Renal cortical epithelial cell (primary cell): ENCODE data around the gene SYNPO2. TPM values are rescaled to one million over a fixed set of nuclear protein-coding genes. Genes with fewer than 3 reads are reported as not detected.
A peak's percentile ranks its signal among the peaks of the same experiment; 100 is the strongest.
"Not testable (repeated sequence)": the region's sequence is repeated elsewhere in the genome, so short reads cannot be mapped to it uniquely, and the experiment has no call there.

Source experiments
- DNase-seq: peaks from one replicate; pipeline ENCODE4 v3.0.0-alpha.2; 2011; ENCODE audit warnings: low read depth
- total RNA-seq: library from RNA; depleted of rRNA; stranded (reverse); fragments of >200 nt; gene quantifications from 2 replicates; pipeline ENCODE4 v1.2.3, GENCODE V29; 2014

The SYNPO2 gene
- total RNA-seq, 1 donor from 2014 or later = 1.2 TPM

- DNase-seq = no peak
Observed at GRCh38 chr4:119059221-119059620, 170.6 kb downstream of the SYNPO2 start.

GRCh38 chr4:119067125-119067524 is 178.5 kb downstream of the SYNPO2 start:
- DNase-seq = not testable (repeated sequence)

DNA sequence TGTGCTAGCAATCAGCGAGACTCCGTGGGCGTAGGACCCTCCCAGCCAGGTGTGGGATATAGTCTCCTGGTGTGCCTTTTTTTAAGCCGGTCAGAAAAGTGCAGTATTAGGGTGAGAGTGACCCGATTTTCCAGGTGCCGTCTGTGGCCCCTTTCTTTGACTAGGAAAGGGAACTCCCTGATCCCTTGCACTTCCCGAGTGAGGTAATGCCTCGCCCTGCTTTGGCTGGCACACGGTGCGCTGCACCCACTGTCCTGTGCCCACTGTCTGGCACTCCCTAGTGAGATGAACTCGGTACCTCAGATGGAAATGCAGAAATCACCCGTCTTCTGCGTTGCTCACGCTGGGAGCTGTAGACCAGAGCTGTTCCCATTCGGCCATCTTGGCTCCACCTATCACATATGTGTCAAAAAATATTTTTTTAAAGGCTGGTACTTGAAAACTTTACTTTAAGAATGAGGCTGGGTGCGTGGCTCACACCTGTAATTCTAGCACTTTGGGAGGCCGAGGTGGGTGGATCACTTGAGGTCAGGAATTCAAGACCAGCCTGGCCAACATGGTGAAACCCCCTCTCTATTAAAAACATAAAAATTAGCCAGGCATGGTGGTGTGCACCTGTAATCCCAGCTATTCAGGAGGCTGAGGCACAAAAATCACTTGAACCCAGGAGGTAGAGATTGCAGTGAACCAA is 179.2 kb downstream of the SYNPO2 start:
- not testable (repeated sequence) for DNase-seq

DNA sequence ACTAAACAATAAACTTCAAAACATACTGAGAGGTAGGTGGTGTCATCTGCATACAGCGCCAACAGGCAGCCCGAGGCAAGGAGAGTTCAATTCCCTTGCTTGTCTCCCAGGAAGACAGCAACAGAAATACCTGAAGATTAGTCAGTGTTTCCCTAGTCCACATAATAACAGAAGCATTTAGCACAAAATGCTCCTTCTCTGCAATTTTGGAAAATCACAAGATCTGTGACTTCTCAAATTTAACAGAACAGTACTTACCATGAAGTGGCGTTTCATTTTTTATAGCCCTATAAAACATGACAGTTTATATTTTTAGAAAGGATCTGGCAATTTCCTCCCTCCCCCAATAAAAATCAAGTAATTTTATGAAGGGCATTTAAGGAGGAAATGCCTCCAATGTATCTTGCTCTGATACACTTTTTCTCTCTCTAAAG is 179.9 kb downstream of the SYNPO2 start:
- peak; percentile 53 for DNase-seq

- no peak for DNase-seq
Observed at GRCh38 chr4:119070301-119070700, 181.6 kb downstream of the SYNPO2 start.

- peak; percentile 84 for DNase-seq
Observed at GRCh38 chr4:119080721-119081541, 192.3 kb downstream of the SYNPO2 start.

GRCh38 chr4:119081542-119081859 is 192.8 kb downstream of the SYNPO2 start:
- DNase-seq = no peak

DNA sequence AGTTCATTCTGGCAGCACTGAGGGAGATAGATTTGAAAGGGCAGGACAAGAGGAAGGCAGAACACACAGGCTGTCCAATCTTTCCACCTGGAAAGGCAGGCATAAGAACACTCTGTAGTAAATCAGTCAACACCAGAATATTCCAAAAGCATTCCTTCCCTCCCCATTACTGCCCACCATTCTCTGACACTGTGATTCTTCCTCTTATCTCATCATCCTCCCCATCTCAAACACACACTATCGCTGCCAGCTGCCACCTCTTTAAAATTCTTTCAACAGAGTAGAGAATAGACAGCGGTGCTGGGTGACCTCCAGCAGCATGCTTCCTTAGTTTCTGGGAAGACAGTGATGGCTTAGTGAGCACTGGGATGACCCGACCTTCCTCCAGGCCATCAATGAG is 193.3 kb downstream of the SYNPO2 start:
- DNase-seq = no peak

GRCh38 chr4:119082661-119083060 is 194.0 kb downstream of the SYNPO2 start:
- no peak for DNase-seq

- DNase-seq = no peak
Observed at GRCh38 chr4:119084513-119084912, 195.9 kb downstream of the SYNPO2 start.

DNA sequence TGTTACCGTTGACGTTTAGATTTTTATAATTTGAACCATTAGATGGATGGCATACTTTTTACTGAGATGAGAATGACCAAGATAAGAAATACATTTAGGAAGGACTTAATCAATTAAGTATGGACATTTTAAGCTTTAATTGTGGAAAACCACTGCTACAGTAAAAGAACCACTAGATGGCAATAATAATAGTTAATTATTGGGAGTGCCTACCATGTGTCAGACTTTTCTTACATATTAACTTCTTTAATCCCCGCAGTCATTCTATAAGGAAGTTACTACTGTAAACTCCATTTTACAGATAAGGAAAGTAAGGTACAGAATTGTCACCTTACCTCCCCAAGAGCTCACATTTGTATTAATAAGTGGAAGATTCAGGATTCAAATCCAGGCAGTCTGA is 198.5 kb downstream of the SYNPO2 start:
- DNase-seq = peak; percentile 48

DNA sequence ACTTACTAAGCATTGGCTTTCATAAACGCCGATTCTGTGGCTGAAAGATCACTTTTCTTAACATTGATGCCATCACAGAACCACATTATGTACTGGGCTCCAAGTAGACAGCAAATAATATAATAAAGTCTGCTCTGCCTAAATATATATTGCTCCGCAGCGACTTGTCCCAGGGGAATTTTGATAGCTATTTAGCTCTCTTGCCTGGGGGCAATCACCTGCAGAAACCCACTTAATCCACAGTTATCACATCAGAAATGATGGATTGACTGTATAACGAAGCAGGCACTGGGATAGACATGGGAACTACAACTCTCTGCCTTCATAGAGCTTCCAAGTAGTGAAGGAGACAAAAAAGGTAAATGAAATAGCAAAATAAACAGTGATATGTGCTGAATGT is 199.0 kb downstream of the SYNPO2 start:
- no peak for DNase-seq

GRCh38 chr4:119093042-119093827 is 204.6 kb downstream of the SYNPO2 start:
- no peak for DNase-seq

DNA sequence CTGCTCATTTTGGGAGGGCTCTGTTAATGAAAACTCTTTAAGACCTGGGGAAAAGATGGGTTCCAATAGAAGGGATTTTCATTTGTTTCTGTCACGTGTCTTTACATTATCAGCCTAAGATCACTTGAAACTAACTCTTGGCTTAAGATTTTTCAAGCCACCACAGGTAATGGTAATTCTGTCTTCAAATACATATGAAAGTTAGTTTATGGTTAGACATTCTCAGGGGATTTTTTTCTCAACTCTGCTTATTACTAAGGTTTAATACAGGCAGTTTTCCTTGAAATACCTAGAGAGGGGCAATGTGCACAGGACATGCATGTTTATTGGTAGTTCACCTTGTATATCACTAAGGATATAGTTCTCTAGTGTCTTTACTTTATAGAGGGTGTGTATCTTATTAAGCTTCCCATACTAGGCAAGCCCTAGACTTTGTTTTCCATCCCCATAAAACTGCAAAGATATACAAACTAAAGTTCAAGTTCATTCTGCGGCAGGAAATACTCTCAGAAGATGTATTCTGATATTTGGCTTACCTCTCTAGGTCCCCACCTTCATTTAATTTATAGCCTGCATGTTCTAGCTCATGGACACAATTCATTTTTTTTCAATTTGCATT is 208.7 kb downstream of the SYNPO2 start:
- no peak for DNase-seq

DNA sequence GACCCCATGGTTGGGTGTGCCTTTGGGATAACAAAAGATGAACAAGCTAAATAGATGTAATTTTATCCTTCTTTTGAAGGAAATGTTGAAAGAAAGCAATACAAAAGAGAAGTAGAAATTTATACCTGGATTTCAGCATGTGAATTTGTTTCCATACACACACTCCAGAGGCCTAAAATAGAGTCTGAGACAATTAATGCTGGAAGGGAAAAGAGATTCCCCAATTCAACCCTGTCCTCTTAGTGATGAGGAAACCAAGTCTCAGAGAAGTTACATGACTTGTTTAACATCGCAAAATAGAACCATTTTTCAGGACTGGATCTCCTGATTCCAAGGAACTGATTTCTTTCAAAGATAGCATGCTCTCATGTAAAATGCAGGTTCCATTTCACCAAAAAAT is 209.7 kb downstream of the SYNPO2 start:
- DNase-seq = no peak

DNA sequence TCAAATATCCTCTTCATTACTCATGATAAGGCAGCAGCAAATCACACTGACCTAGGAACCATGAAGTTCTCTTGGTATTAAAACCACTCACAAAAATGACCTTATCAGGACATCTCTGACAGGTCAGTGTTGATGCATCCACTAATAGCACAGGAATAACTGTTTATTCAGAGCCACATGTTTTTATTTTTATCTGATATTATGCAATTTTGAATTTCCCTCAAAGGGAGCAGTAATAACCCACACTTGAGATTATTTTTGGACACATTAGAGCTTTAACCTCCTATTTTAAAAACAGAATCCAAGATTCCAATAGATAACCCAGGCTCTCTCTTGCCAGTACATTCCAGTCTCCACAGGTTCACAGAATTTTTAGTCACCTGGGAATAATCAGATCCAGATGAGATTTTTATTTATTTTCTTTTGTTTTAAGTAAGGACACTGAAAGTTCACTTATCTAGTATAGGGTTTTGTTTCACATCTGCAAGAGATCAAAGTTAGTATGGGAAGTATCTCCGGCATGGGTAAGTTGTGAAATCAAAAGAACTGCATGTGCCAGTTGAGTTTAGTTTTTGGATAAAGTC is 210.7 kb downstream of the SYNPO2 start:
- DNase-seq = no peak

GRCh38 chr4:119100655-119101054 is 212.0 kb downstream of the SYNPO2 start:
- peak; percentile 58 for DNase-seq

DNA sequence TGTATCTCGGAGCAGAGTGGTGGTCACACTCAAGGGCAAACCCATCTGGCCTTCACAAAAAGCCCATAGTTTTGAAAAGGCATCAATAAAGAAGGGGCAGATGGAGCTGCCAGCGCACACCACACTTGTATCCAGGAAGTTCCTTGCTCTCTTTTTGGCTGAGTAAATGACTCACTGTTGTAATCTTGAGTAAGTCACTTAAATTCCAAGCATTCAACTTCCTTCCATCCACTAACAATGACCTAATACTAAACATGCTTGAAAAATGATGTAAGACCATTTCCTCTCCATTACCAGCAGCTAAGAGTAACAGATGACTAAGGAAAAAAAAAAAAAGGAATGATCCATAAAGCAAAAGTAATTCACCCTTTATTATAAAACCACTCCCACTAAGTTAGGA is 214.6 kb downstream of the SYNPO2 start:
- peak; percentile 100 for DNase-seq

- no peak for DNase-seq
Observed at GRCh38 chr4:119104644-119105273, 216.1 kb downstream of the SYNPO2 start.

DNA sequence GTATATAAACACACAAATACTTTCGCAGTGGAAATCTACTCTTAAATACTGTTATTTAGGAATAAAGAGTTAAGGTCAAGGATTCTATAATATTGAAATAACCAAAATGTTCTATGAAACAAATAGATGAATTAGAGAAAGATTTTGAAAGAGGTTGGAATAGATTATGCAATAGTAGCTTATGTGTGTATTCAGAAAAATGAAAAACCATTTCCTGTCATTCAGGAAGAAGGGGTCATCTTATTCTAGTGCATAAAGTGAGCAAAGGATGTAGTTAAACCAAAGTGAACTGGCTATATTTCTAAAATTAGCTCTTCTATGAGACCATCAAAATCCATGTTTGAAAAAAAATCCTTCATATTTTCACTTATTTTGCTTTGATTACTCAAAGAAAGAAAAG is 217.0 kb downstream of the SYNPO2 start:
- DNase-seq = no peak
